HG03469 (cell line): ENCODE results near the gene GALR3.

Experiments
- ATAC-seq: cut with Tn5 transposase; IDR thresholded peaks from one replicate; pipeline ENCODE4 v1.9.1; 2021; ENCODE audit warnings: mild to moderate bottlenecking, moderate library complexity, moderate number of reproducible peaks; ENCODE audit not compliant: unreplicated experiment

The GALR3 gene

DNA sequence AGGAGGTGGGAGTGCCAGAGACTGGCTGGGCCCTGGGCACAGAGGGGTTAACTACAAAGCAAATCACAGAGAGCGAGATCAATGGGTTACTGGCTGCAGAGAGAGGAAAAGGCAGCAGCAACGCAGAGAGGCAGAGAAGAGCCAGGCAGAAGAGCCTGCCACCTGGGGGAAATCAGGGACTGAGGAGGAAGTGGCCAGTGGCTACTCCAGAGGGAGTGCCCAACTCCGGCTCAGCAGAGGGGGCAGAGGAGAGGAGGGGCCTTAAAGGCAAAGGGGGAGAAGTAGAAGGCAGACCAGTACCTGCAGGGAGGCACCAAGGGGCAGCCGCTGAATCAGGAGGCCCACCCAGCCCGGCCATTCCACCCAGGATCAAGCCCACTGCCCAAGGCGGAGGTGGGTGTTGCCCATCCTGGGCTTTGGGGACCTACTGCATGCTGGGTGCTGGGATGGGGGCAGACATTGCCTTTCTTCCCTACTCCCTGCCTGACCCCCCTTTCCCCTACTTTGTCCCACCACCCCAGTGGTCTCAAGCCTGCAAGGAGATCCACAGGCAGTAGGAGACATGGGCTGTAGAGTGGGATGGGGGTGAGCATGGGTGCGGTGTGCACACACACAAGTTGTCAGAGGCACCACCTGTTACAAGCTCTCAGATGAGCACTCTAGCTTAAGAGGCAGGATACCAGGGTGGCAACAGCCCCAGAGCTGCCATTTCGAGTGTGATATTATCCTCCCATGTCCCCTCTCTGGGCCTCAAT is 926 bp upstream of the GALR3 start:
- ATAC-seq = no peak

DNA sequence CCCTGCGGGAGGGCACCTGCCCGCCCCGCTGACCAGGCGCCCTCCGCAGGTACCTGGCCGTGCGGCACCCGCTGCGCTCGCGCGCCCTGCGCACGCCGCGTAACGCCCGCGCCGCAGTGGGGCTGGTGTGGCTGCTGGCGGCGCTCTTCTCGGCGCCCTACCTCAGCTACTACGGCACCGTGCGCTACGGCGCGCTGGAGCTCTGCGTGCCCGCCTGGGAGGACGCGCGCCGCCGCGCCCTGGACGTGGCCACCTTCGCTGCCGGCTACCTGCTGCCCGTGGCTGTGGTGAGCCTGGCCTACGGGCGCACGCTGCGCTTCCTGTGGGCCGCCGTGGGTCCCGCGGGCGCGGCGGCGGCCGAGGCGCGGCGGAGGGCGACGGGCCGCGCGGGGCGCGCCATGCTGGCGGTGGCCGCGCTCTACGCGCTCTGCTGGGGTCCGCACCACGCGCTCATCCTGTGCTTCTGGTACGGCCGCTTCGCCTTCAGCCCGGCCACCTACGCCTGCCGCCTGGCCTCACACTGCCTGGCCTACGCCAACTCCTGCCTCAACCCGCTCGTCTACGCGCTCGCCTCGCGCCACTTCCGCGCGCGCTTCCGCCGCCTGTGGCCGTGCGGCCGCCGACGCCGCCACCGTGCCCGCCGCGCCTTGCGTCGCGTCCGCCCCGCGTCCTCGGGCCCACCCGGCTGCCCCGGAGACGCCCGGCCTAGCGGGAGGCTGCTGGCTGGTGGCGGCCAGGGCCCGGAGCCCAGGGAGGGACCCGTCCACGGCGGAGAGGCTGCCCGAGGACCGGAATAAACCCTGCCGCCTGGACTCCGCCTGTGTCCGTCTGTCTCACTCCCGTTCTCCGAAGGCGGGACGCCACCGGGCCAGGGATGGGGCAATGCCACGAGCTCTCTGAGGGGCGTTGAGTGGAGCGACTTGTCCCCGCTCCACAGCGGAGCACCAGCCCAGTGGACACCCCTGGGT is 1.8 kb downstream of the GALR3 start:
- ATAC-seq = no peak

DNA sequence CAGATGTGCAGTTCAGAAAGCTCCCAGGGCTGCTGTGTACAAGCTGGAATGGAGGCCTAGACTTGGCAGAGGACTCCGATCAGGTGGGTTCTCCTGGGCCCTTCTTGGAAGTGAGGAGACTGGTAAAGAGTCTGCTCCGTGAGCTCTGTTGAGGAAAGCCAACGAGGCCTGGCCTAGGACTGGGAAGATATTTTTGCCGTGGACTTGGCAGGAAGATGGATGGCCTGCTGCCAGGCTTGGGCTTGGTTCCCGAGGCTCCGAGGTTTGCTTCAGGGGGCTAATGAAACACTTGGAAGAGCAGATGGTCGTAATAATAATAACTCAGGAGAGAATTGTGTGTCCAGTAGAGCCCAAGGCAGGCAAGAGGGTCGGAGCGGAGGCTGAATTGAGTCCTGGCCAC is 3.9 kb downstream of the GALR3 start:
- no peak for ATAC-seq

DNA sequence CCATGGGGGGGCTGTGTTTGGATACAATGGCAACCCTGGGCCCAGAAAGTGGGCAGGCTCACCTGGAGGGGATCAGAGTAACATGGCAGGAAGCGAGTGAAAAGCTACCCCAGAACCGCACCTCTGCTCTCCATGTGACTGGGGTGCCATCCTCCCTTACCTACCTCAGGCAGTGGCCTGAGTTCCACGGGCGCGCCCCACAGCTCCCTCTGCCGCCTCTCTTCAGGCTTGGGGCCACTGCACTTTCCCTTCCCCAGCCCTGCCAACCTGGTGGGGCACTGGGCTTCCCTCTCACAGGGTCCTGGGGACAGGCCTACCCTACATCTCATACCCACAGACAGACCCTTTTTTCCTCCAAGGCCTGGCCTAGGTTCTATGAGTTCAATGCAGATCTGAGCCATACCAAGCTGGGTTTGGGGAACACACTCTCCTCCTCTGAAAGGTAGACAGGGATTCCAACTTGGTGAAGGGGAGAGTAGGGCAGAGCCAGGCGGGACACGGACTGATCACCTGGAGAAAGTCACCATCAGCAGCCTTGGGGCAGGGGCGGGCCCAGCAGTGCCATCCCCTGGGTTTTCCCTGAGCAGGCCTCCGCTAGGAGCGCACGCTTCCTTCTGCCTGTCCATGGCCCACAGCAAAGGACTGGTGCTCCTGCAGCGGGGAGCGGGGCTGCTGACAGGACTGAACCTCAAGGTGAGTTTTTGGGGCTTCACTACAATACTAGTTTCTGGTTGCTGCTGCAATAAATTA is 7.1 kb downstream of the GALR3 start:
- ATAC-seq = no peak

DNA sequence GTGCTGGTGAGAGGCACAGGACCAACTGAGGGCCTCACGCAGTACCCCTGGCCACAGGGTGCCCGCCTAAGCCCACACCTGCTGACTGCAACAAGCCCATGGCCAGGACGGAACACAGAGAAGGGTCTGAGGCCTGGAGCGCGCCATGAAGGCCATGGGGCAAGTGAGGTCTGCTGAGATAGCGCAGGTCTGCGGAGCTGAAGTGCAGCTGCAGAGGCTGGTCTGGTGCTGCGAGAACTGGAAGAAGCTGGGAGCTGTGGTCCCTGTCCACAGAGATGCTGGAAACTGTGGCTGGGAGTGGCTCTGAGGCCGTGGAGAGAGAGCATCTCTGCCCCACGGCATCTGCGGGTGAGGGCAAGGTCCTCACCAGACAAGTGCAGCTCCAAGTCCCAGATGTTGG is 8.3 kb downstream of the GALR3 start:
- no peak for ATAC-seq

DNA sequence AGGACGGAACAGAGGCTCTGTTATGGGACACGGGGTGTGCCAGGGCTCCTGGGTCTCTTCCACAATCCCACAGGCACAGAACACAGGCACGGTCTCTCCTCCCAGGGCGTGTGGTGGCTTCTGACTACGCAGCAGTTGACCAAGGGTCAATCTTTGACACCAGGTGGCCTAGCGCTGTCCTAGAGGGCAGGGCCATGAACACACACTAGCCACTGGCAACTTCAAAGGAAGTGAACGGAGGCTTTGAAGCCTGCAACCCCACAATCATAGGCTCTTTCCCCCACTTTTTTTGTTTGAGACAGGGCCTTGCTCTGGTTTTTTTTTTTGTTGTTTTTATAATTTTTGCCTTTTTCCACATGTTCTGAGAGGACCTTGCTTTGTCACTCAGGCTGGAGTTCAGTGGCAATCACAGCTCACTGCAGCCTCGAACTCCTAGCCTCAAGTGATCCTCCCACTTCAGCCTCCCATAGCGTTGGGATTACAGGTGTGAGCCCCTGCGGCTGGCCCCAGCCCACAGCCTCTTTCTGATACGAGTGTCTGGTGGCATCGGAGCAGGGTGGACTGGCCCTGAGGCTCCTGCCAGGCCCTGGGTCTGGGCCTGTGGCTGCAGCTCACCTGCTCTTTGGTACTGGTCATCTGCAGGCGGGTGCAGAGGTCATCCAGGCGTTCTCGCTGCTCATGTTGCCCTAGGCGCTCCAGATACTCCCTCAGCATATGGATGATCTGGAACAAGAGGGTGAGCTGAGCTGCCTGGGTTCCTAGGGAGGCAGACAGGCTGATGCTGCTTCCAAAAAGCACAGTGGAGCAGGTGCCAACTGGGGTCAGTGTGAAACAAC is 9.1 kb downstream of the GALR3 start:
- no peak for ATAC-seq

DNA sequence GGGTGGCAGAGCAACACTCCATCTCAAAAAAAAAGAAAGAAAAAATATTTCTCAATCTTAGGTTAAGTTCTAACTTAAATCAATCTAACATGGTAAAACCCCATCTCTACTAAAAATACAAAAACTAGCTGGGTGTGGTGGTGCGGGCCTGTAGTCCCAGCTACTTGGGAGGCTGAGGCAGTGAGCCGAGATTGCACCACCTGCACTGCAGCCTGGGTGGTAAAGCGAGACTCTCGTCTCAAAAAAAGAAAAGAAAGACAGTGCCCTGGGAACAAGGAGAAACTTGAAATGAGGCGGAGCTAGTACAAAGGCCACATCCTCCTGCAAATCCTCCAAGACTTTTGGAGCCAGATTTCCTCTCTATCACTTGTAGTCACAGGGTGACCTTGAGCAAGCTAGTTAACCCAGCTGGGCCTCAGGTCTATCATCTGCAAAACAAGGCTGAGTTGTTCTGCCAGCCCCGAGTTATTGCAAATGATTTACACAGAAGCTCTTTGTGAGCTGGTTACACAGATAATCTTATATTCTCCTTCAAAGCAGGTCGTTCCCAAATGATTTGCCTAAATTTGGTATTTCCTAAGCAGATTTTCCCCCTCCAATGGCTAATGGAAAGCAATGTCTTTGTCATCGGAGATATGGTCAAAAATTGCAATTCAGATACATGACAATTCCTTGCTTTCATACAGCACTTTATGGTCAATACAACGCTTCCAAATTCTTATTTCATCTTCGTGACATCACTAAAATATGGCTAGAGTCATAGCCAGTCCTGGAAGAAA is 19.0 kb downstream of the GALR3 start:
- no peak for ATAC-seq

DNA sequence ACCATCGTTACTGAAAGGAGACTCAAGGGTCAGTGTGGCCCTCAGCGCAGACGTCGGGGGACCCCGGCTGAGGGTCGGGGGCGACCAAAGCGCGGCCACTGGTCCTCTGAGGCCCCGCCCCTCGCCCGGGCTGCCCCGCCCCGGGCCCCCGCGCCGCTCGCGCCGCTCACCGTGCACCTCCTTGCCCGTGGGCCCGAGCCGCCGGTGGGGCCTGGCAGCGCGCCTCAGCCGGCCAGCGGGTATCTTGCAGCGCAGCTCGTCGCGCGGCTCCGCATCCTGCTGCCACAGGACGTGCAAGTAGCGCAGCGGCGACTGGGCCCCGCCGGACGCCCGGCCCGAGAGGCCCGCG is 20.5 kb downstream of the GALR3 start:
- peak; percentile 23 for ATAC-seq

DNA sequence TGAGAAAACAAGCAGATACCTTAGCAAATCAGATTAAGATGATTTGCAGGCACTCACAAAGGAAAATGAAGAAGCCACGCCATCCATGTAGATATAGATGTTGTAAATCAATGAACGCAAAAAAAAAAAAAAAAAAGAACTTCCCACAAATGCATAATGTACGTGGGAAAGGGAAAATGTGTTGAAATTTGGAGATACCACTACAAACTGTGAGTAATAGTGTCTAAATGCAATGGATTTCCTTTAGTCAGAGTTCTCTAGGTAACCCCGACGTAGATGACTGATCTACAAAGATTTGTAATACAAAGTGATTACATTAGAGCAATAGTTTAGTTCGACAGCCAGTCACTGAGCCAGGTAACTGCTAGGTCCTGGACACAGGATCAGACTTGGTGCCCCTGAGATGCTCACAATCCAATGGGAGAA is 21.7 kb downstream of the GALR3 start:
- no peak for ATAC-seq

DNA sequence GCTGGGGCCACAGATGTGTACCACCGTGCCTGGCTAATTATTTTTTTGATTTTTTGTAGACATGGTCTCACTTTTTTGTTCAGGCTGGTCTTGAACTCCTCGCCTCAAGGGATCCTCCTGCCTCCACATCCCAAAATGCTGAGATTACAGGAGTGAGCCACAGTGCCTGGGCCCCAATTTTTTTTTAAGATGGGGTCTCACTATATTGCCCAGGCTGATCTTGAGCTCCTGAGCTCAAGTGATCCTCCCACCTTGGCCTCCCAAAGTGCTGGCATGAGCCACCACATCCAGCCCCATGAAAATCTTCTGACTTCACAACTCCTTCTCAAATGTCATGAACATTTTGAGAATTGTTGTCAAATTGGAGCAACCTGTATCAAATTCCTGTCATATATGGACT is 23.3 kb downstream of the GALR3 start:
- ATAC-seq = no peak

DNA sequence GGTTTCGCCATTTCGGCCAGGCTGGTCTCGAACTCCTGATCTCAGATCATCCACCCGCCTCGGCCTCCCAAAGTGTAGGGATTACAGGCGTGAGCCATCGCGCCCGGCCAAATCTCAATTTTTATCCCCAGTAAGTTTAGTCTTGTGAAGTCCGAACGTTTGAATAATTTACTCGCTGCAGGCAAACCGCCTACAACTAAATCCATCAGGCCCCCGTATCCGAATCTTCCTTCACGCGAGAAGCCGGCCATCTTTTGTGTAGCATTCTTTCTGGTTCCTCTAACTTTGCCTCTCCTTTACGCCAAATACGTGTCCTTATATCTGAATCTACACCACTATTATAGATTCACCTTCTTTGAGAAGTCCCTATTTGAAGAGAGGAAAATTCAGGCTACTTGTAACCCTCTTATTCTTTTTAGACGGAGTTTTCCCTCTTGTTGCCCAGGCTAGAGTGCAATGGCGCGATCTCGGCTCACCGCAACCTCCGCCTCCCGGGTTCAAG is 25.5 kb downstream of the GALR3 start:
- no peak for ATAC-seq

DNA sequence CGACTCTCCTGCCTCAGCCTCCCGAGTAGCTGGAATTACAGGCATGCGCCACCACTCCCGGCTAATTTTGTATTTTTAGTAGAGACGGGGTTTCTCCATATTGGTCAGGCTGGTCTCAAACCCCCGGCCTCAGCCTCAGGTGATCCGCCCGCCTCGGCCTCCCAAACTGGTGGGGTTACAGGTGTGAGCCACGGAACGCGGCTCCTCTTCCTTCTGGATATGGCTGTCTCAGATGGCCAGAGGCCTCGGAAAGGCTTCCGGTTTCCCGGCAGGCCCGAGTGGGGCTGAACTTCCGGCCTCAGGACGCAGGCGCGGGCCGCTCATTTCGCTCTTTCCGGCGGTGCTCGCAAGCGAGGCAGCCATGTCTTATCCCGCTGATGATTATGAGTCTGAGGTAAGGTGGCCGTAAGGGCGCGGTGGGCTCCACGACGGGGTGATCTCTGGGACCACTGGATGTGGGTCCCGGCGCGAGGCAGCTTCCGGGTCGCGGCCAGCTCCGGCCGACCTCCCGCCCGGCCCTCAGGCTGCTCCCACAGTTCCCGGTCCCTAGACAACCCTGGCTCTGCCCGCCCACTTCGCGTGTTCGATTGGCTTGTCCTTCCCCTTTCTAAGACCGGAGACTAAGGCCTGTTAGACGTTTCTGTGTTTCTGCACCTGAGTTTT is 26.0 kb downstream of the GALR3 start, which contains the start of gene EIF3L:
EIF3L (plus strand) TSS at position 331 of the 663 bp plus-strand sequence; CDS start at position 362, 31 bp downstream.
- peak; percentile 39 for ATAC-seq

DNA sequence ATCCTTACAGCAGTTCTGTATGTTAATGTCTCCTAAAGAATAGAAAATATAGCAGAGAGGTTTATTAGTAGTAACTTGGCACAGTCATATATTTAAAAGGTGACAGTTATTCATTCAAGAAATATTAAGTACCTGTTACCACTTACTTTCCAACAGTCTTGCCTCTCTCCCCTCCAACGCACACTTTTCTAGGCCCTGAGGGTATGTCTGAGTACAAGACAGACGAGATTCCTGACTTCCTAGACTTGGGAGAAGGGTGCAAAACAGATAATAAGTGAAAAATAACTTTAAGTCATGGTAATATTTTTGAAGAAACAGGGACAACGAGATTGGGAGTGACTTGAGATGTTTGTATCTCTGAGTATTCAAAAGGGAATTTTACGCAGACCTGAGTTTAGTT is 27.6 kb downstream of the GALR3 start:
- ATAC-seq = no peak

DNA sequence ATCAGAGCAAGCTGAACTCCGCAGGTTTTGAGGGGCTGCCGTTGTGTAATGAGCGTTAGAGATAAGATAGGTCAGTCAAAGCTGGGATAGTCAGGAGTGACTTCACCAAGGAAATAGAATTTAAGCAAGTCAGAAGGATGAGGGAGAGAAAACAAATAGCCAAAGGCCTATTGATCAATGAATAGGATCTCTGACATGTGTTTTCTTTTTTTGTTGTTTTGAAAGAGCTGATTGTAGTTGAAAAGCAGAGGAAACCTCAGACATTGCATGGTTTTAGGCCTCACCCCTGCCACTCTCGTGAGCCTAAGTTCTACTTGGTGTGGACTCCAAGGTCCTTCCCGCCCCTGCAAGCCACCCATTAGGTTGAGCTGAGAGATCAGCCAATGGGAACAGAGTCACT is 29.2 kb downstream of the GALR3 start:
- ATAC-seq = no peak

DNA sequence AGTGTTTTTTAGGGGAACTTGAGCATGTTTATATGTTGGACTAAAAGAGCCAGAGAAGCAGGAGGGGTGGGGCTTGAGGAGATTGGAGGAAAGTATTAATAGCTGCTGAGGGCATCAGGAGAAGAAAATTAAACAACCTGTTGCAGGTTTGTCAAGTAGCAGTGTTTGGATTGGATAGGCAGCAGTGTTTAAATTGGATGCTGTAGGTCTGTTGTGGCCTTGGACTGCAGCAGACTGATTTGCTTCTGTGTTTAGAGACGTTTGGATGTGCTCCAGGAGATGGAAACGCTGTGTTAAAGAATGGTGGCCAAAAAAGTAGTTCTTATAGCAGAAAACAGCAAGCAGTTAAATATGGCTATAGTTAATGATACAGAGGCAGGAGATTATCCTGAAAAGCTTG is 31.8 kb downstream of the GALR3 start:
- no peak for ATAC-seq

DNA sequence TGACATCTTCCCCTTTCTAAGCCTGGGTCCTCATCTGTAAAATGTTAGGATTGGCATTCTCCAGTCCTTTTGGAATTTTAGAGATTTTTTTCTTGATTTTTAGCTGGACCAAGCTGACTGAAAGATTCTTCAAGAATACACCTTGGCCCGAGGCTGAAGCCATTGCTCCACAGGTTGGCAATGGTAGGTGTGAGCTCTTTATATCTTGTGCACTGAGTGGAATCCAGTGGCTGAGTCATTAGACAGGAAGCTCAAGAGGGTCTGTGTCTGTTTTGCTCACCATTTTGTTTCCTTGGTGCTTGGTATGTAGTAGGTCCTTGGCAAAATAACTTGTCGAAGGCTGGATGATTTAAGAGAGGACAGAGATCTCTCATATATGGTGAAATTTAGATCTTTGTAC is 32.3 kb downstream of the GALR3 start:
- no peak for ATAC-seq

DNA sequence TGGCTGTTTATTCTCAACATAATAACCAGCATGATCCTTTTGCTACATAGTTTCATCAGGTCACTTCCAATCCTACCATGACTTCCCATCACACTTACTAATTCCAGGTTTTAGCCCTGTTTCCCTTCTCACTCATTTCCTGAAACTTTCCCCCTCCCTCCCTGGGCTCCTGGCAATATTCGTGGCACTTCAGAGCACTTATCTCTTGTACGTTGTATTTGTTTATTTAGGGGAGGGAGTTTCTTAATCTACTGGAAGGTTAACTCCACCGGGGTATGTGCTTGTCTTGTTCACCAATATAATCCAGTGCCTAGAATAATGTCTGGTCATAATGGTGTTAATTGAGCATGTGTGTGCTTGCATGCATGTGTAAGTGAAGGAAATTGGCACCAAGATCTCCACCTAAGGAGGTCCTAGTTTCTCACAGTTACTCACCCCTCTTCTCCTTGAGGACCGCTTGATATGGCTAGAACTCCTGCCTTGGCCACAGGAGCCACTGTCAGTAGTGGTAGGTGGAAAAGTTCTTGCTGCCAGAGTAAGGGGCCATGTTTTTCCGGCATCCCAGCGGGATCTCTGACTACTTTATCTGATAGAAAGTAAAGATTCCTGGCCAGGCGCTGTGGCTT is 37.7 kb downstream of the GALR3 start:
- no peak for ATAC-seq

DNA sequence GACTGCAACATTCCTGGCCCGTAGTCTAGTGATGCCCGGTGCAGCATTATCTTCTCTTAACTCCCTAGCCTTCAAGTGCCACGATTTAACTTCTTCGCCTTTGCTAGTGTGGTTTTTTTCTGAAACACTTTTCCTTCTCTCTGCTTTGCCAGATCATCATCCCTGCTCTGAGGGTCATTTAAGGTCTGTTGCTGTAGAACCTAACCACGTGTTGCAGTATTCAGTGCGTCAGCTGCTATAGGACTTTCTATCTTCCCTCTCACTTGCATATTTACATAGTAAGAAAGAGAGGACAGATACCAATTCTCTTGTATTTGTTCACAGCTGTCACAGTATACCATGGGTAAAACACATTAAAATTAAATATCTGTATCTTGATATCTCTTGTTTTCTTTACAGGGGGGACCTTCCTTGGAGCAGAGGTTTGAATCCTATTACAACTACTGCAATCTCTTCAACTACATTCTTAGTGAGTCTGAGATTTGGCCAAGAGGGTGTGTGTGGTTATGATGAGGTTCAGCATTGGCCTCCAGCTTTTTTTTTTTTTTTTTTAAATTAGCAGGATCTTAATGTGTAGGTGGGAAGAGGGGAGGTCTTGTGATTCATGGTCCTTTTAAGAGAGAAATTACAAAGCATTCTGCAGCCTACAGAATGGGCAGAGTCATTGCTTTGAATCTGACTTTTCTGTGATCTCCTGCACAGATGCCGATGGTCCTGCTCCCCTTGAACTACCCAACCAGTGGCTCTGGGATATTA is 39.6 kb downstream of the GALR3 start:
- no peak for ATAC-seq
